ENCODE results near the gene JAK1. TPM values are rescaled to one million over a fixed set of nuclear protein-coding genes. Genes with fewer than 3 reads are reported as not detected.

The JAK1 gene
- total RNA-seq, 2 donors from 2014 or later, result 22.9 to 23.2 TPM

GRCh38 chr1:64923294-64923718 is 43.0 kb downstream of the JAK1 start:
- Histone ChIP-seq H3K9me3 (ENCODE audit: control insufficient read depth, low read length) (no peaks in the 10 kb centered on the region), H3K27me3 (ENCODE audit: control insufficient read depth, insufficient read depth, low read length, poor library complexity, severe bottlenecking) (no peaks in the 10 kb centered on the region), H3K27ac (ENCODE audit: low read depth, low read length) (no peak overlapping the region), H3K36me3 (ENCODE audit: control insufficient read depth, insufficient read depth, low read length) (no peaks in the 10 kb centered on the region), H3K4me1 (ENCODE audit: control insufficient read depth, insufficient read depth, low read length) (no peaks in the 10 kb centered on the region), H3K4me3 (ENCODE audit: low read length) (no peak overlapping the region), H3K9ac (ENCODE audit: extremely low read depth, low read length, poor library complexity, severe bottlenecking) (no peak overlapping the region)
- no peaks in the 10 kb centered on the region for H3K9me3 Mint-ChIP-seq
- DNase-seq, result no peak
- no peaks in the 10 kb centered on the region for H3K27me3 Mint-ChIP-seq (ENCODE audit: insufficient read depth)
- peaks cover 34% of the 10 kb centered on the region for H3K4me1 Mint-ChIP-seq
- WGBS, 2 experiments (ENCODE audit: insufficient coverage in 1 of 2, insufficient read length in 1 of 2), result 43 to 50% methylated on average over 2 of the region's 2 CpGs
- no peaks in the 10 kb centered on the region for H3K36me3 Mint-ChIP-seq (ENCODE audit: low read depth)
- no peak overlapping the region for H3K27ac Mint-ChIP-seq
- no peak overlapping the region for H3K4me3 Mint-ChIP-seq
- no peak for TF ChIP-seq CTCF (conservative IDR thresholded peaks at IDR 0.05)

GRCh38 chr1:64922336-64922735 is 44.0 kb downstream of the JAK1 start:
- no peak overlapping the region for H3K9ac ChIP-seq (ENCODE audit: extremely low read depth, low read length, poor library complexity, severe bottlenecking)
- no peaks in the 10 kb centered on the region for H3K9me3 Mint-ChIP-seq
- TF ChIP-seq CTCF (conservative IDR thresholded peaks at IDR 0.05), result no peak
- peaks cover 37% of the 10 kb centered on the region for H3K4me1 Mint-ChIP-seq
- H3K9me3 ChIP-seq (ENCODE audit: control insufficient read depth, low read length), result no peaks in the 10 kb centered on the region
- no peak overlapping the region for H3K4me3 ChIP-seq (ENCODE audit: low read length)
- H3K27me3 Mint-ChIP-seq (ENCODE audit: insufficient read depth), result no peaks in the 10 kb centered on the region
- WGBS, 2 experiments (ENCODE audit: insufficient coverage in 1 of 2, insufficient read length in 1 of 2), result 83% methylated on average over 2 of the region's 2 CpGs; no CpG with 5 or more reads in 1 of the 2 experiments
- no peak overlapping the region for H3K27ac Mint-ChIP-seq
- H3K27me3 ChIP-seq (ENCODE audit: control insufficient read depth, insufficient read depth, low read length, poor library complexity, severe bottlenecking), result no peaks in the 10 kb centered on the region
- no peaks in the 10 kb centered on the region for H3K36me3 Mint-ChIP-seq (ENCODE audit: low read depth)
- H3K4me1 ChIP-seq (ENCODE audit: control insufficient read depth, insufficient read depth, low read length), result peaks cover under 1% of the 10 kb centered on the region
- no peaks in the 10 kb centered on the region for H3K36me3 ChIP-seq (ENCODE audit: control insufficient read depth, insufficient read depth, low read length)
- no peak overlapping the region for H3K4me3 Mint-ChIP-seq
- H3K27ac ChIP-seq (ENCODE audit: low read depth, low read length), result no peak overlapping the region
- no peak for DNase-seq

GRCh38 chr1:64921771-64922170 is 44.6 kb downstream of the JAK1 start:
- Mint-ChIP-seq H3K27me3 (ENCODE audit: insufficient read depth) (no peaks in the 10 kb centered on the region), H3K27ac (no peak overlapping the region), H3K36me3 (ENCODE audit: low read depth) (no peaks in the 10 kb centered on the region), H3K4me3 (no peak overlapping the region), H3K9me3 (no peaks in the 10 kb centered on the region), H3K4me1 (peaks cover 36% of the 10 kb centered on the region)
- H3K9ac ChIP-seq (ENCODE audit: extremely low read depth, low read length, poor library complexity, severe bottlenecking), result no peak overlapping the region
- no peak overlapping the region for H3K4me3 ChIP-seq (ENCODE audit: low read length)
- H3K4me1 ChIP-seq (ENCODE audit: control insufficient read depth, insufficient read depth, low read length), result peaks cover 6% of the 10 kb centered on the region
- WGBS, 2 experiments (ENCODE audit: insufficient coverage in 1 of 2, insufficient read length in 1 of 2), result 87 to 98% methylated on average over 2 of the region's 2 CpGs
- no peaks in the 10 kb centered on the region for H3K36me3 ChIP-seq (ENCODE audit: control insufficient read depth, insufficient read depth, low read length)
- TF ChIP-seq CTCF (conservative IDR thresholded peaks at IDR 0.05), result no peak
- no peaks in the 10 kb centered on the region for H3K27me3 ChIP-seq (ENCODE audit: control insufficient read depth, insufficient read depth, low read length, poor library complexity, severe bottlenecking)
- H3K27ac ChIP-seq (ENCODE audit: low read depth, low read length), result no peak overlapping the region
- H3K9me3 ChIP-seq (ENCODE audit: control insufficient read depth, low read length), result no peaks in the 10 kb centered on the region
- DNase-seq, result no peak
